Esophagus muscularis mucosa (tissue), 4 donors: ENCODE results near the gene MAT1A. TPM values are rescaled to one million over a fixed set of nuclear protein-coding genes. Genes with fewer than 3 reads are reported as not detected.

Experiments used
- DNase-seq: peaks from one replicate; pipeline ENCODE4 v3.0.0-alpha.2; 2017; ENCODE audit errors: extremely low spot score
- H3K27ac ChIP-seq, 4 donors: fragments of 200-600 bp; sonication (generic); replicated peaks in 1 of 4; 1 replicate in 3 of 4; 2 replicates in 1 of 4; pipeline ENCODE4 v1.5.1; 2016 to 2019; ENCODE audit warnings: mild to moderate bottlenecking in 1 of 4
- H3K27me3 ChIP-seq, 4 donors: fragments of 200-600 bp; sonication (generic); one replicate each; pipeline versions ENCODE4 v1.5.1 to v1.6.0; 2016 to 2019
- H3K36me3 ChIP-seq, 4 donors: fragments of 200-600 bp; sonication (generic); one replicate each; pipeline ENCODE4 v1.5.1; 2016 to 2019
- H3K4me1 ChIP-seq, 4 donors: fragments of 200-600 bp; sonication (generic); one replicate each; pipeline ENCODE4 v1.5.1; 2016 to 2019
- H3K4me3 ChIP-seq, 4 donors: fragments of 200-600 bp; sonication (generic); 1 replicate in 2 of 4; 2 replicates in 2 of 4; pipeline ENCODE4 v1.5.1; 2016 to 2019; ENCODE audit warnings: mild to moderate bottlenecking in 4 of 4, moderate library complexity in 1 of 4
- H3K9me3 ChIP-seq, 4 donors: fragments of 200-600 bp; sonication (generic); 1 replicate in 3 of 4; 2 replicates in 1 of 4; pipeline ENCODE4 v1.5.1; 2016 to 2019
- CTCF ChIP-seq, 3 experiments: fragments of 200-600 bp in 2 of 3; fragments of 450-650 bp in 1 of 3; sonication (generic) in 2 of 3; IDR thresholded peaks; one replicate each; pipeline ENCODE4 v1.5.1; 2017 to 2019; ENCODE audit warnings: antibody characterized with exemption in 3 of 3, mild to moderate bottlenecking in 2 of 3, moderate library complexity in 1 of 3
- EP300 ChIP-seq: sonication (generic); formaldehyde crosslinking; IDR thresholded peaks from one replicate; pipeline ENCODE4 v1.6.1; 2017; ENCODE audit warnings: antibody characterized with exemption
- POLR2A ChIP-seq: fragments of 450-650 bp; IDR thresholded peaks from one replicate; pipeline ENCODE4 v1.6.1; 2017; ENCODE audit warnings: antibody characterized with exemption, moderate library complexity, mild to moderate bottlenecking, low read depth
- POLR2AphosphoS5 ChIP-seq, 2 donors: sonication (generic); formaldehyde crosslinking; IDR thresholded peaks; one replicate each; pipeline ENCODE4 v1.6.1; 2017; ENCODE audit warnings: antibody characterized with exemption in 2 of 2
- WGBS: methylation state at CpG from one replicate; pipeline ENCODE4 v1.1.5; 2018; 5-methylcytosine and 5-hydroxymethylcytosine counted together
- intact Hi-C: fragments of 100-400 bp; cut with DNase I; formaldehyde crosslinking; loops from one replicate; pipeline ENCODE4 v1.15.1; 2023
- total RNA-seq, 4 donors: library from RNA; depleted of rRNA; stranded (reverse); fragments of >200 nt; gene quantifications; one replicate each; pipeline versions ENCODE4 v1.1.0 to v1.2.1, GENCODE V29; 2016

Gene MAT1A
- total RNA-seq, 4 donors from 2014 or later: not detected

GRCh38 chr10:80296942-80297341 lies 7.5 kb upstream of the MAT1A start:
- no peak for DNase-seq
- Histone ChIP-seq H3K9me3 (peaks cover 0 to 29% (median 18%) of the 10 kb centered on the region in 4 donors), H3K36me3 (no peaks in the 10 kb centered on the region), H3K4me3 (no peak overlapping the region), H3K4me1 (no peaks in the 10 kb centered on the region), H3K27ac (no peak overlapping the region), H3K27me3 (no peaks in the 10 kb centered on the region)
- TF ChIP-seq CTCF (IDR thresholded peaks at IDR 0.05): no peak
- no peak for TF ChIP-seq POLR2A
- intact Hi-C loops: no loop called here
- 88% methylated on average over 3 of the region's 3 CpGs for WGBS

GRCh38 chr10:80292607-80293239 lies 3.3 kb upstream of the MAT1A start:
- intact Hi-C loops: no loop called here
- Histone ChIP-seq H3K27ac (no peak overlapping the region), H3K4me1 (no peaks in the 10 kb centered on the region), H3K9me3 (peaks cover 0 to 16% (median 10%) of the 10 kb centered on the region in 4 donors), H3K36me3 (no peaks in the 10 kb centered on the region), H3K27me3 (no peaks in the 10 kb centered on the region), H3K4me3 (no peak overlapping the region)
- WGBS: 80% methylated on average over 6 of the region's 6 CpGs
- no peak for TF ChIP-seq POLR2AphosphoS5 (IDR thresholded peaks at IDR 0.05)
- TF ChIP-seq POLR2A: no peak
- no peak for TF ChIP-seq EP300
- TF ChIP-seq CTCF (IDR thresholded peaks at IDR 0.05): no peak
- peak; percentile 72 for DNase-seq

- Histone ChIP-seq H3K27ac (no peak overlapping the region), H3K4me1 (no peaks in the 10 kb centered on the region), H3K27me3 (no peaks in the 10 kb centered on the region), H3K36me3 (no peaks in the 10 kb centered on the region), H3K4me3 (no peak overlapping the region), H3K9me3 (peaks cover 0 to 1% (median 0%) of the 10 kb centered on the region in 4 donors)
- peak; percentile 37 for DNase-seq
- intact Hi-C loops: no loop called here
- TF ChIP-seq POLR2AphosphoS5 (IDR thresholded peaks at IDR 0.05) (no peak), POLR2A (no peak), CTCF (IDR thresholded peaks at IDR 0.05) (no peak), EP300 (no peak)
- 82% methylated on average over 4 of the region's 4 CpGs for WGBS
Measured at GRCh38 chr10:80290474-80291220, 1.2 kb upstream of the MAT1A start.

GRCh38 chr10:80288849-80289248 lies 609 bp downstream of the MAT1A start:
- no peaks in the 10 kb centered on the region for H3K27me3 ChIP-seq
- no peaks in the 10 kb centered on the region for H3K4me1 ChIP-seq
- H3K36me3 ChIP-seq: no peaks in the 10 kb centered on the region
- peak; percentile 47 for DNase-seq
- H3K4me3 ChIP-seq: no peak overlapping the region
- intact Hi-C loops: no loop called here
- 91% methylated on average over 5 of the region's 5 CpGs for WGBS
- TF ChIP-seq CTCF (IDR thresholded peaks at IDR 0.05): no peak
- no peaks in the 10 kb centered on the region for H3K9me3 ChIP-seq
- H3K27ac ChIP-seq: no peak overlapping the region
